Natural killer cell (primary cell): ENCODE measurements around the gene GGN. TPM values are rescaled to one million over a fixed set of nuclear protein-coding genes. Genes with fewer than 3 reads are reported as not detected.

Experiments
- ATAC-seq, 3 donors: fragments of 150-1000 bp in 2 of 3; fragments of 200-7000 bp in 1 of 3; cut with Tn5 transposase; 1 replicate in 1 of 3; 2 replicates in 2 of 3; pipeline ENCODE4 v1.10.0; 2021; ENCODE audit warnings: mild to moderate bottlenecking in 2 of 3, moderate library complexity in 2 of 3
- DNase-seq, 2 donors: peaks; one replicate each; pipeline versions ENCODE4 v3.0.0 to v3.0.0-alpha.2; 2013 to 2021; ENCODE audit warnings: mixed read lengths in 1 of 2
- H3K27ac ChIP-seq: one replicate; pipeline ENCODE4 v1.5.1; 2013; ENCODE audit warnings: mild to moderate bottlenecking, low read length
- H3K27me3 ChIP-seq: one replicate; pipeline ENCODE4 v1.6.1; 2013; ENCODE audit warnings: low read length; ENCODE audit not compliant: control insufficient read depth, insufficient read depth
- H3K36me3 ChIP-seq: one replicate; pipeline ENCODE4 v1.6.1; 2013; ENCODE audit warnings: low read length; ENCODE audit not compliant: control insufficient read depth, insufficient read depth
- H3K4me1 ChIP-seq: one replicate; pipeline ENCODE4 v1.6.1; 2013; ENCODE audit warnings: low read length; ENCODE audit not compliant: control insufficient read depth, insufficient read depth
- H3K4me3 ChIP-seq: one replicate; pipeline ENCODE4 v1.5.1; 2013; ENCODE audit warnings: low read length
- H3K9me3 ChIP-seq: one replicate; pipeline ENCODE4 v1.6.1; 2013; ENCODE audit warnings: low read length; ENCODE audit not compliant: control insufficient read depth, insufficient read depth
- H3K27ac Mint-ChIP-seq, 2 donors: one replicate each; pipeline ENCODE4 v1.8.0; 2022; ENCODE audit warnings: mild to moderate bottlenecking in 2 of 2, mixed read lengths in 2 of 2, moderate library complexity in 1 of 2
- H3K27me3 Mint-ChIP-seq, 2 donors: one replicate each; pipeline ENCODE4 v1.8.0; 2022; ENCODE audit warnings: low read depth in 2 of 2, mixed read lengths in 2 of 2
- H3K36me3 Mint-ChIP-seq: one replicate; pipeline ENCODE4 v1.8.0; 2022; ENCODE audit warnings: mixed read lengths
- H3K4me1 Mint-ChIP-seq, 2 donors: one replicate each; pipeline ENCODE4 v1.8.0; 2022; ENCODE audit warnings: mixed read lengths in 2 of 2
- H3K4me3 Mint-ChIP-seq: one replicate; pipeline ENCODE4 v1.8.0; 2022; ENCODE audit warnings: mild to moderate bottlenecking, moderate library complexity, mixed read lengths
- H3K9me3 Mint-ChIP-seq, 2 donors: one replicate each; pipeline ENCODE4 v1.8.0; 2022; ENCODE audit warnings: mixed read lengths in 2 of 2
- WGBS: methylation state at CpG from one replicate; pipeline ENCODE4 v1.1.7; 2013; ENCODE audit warnings: missing lambda C conversion rate; ENCODE audit not compliant: insufficient coverage; 5-methylcytosine and 5-hydroxymethylcytosine counted together
- intact Hi-C: fragments of 100-400 bp; cut with micrococcal nuclease; formaldehyde crosslinking; loops from one replicate; pipeline ENCODE4 v1.14.2; 2022
- total RNA-seq, 4 donors: library from RNA; stranded (reverse); fragments of 120-200 nt in 1 of 4; gene quantifications; one replicate each; pipeline versions ENCODE4 v1.2.3 to v1.2.4, GENCODE V29; 2013 to 2022
- TF ChIP-seq, protein P1 (sequence below): fragments of 200-600 bp; IDR thresholded peaks from one replicate; pipeline ENCODE4 v1.8.0; 2022; ENCODE audit warnings: antibody characterized with exemption

Gene GGN
- total RNA-seq, 3 donors from 2014 or later (not counting 1 experiment from before 2014, with no cell fraction given): not detected

DNA sequence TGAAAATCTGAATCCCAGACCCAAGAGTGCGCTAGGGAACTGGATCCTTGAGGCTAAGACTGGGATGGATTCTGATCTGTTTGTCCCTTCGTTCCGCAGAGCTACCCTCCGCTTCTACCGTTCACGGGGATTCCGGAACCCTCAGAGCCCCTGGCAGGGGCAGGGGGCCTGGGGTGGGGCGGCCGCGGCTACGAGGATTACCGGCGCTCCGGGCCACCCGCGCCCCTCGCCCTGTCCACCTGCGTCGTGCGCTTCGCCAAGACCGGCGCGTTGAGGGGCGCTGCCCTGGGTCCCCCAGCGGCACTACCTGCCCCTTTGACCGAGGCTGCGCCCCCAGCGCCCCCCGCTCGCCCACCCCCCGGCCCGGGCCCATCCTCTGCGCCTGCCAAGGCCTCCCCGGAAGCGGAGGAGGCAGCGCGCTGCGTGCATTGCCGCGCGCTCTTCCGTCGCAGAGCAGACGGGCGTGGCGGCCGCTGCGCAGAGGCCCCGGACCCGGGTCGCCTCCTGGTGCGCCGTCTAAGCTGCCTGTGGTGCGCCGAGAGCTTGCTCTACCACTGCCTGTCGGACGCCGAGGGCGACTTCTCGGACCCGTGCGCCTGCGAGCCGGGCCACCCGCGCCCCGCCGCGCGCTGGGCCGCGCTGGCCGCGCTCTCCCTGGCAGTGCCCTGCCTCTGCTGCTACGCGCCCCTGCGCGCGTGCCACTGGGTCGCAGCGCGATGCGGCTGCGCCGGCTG lies 7.7 kb upstream of the GGN start:
- intact Hi-C loops: no loop called here
- ATAC-seq (peak; percentile 64 to 76 (median 65)), DNase-seq (peak in 1 of 2 donors; percentile 73)
- peaks cover 20% of the 10 kb centered on the region for H3K27me3 ChIP-seq
- H3K4me1 ChIP-seq: peaks cover 11% of the 10 kb centered on the region
- peaks cover 44 to 48% of the 10 kb centered on the region in 2 donors for H3K27me3 Mint-ChIP-seq
- 7% methylated on average over 86 of the region's 86 CpGs for WGBS
- H3K4me3 ChIP-seq: no peak overlapping the region
- H3K27ac Mint-ChIP-seq: no peak overlapping the region
- no peaks in the 10 kb centered on the region for H3K9me3 ChIP-seq
- no peaks in the 10 kb centered on the region for H3K36me3 ChIP-seq
- no peaks in the 10 kb centered on the region for H3K9me3 Mint-ChIP-seq
- H3K27ac ChIP-seq: no peak overlapping the region
- TF ChIP-seq, protein P1, sequence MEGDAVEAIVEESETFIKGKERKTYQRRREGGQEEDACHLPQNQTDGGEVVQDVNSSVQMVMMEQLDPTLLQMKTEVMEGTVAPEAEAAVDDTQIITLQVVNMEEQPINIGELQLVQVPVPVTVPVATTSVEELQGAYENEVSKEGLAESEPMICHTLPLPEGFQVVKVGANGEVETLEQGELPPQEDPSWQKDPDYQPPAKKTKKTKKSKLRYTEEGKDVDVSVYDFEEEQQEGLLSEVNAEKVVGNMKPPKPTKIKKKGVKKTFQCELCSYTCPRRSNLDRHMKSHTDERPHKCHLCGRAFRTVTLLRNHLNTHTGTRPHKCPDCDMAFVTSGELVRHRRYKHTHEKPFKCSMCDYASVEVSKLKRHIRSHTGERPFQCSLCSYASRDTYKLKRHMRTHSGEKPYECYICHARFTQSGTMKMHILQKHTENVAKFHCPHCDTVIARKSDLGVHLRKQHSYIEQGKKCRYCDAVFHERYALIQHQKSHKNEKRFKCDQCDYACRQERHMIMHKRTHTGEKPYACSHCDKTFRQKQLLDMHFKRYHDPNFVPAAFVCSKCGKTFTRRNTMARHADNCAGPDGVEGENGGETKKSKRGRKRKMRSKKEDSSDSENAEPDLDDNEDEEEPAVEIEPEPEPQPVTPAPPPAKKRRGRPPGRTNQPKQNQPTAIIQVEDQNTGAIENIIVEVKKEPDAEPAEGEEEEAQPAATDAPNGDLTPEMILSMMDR: no peak
- H3K4me1 Mint-ChIP-seq: peaks cover 7 to 21% of the 10 kb centered on the region in 2 donors
- H3K4me3 Mint-ChIP-seq: peak overlapping the region; percentile 59
- H3K36me3 Mint-ChIP-seq: no peaks in the 10 kb centered on the region

GRCh38 chr19:38394488-38394887 lies 6.7 kb upstream of the GGN start:
- TF ChIP-seq, protein P1: no peak
- Mint-ChIP-seq H3K27me3 (peaks cover 34 to 41% of the 10 kb centered on the region in 2 donors), H3K9me3 (no peaks in the 10 kb centered on the region), H3K4me3 (no peak overlapping the region), H3K36me3 (no peaks in the 10 kb centered on the region), H3K27ac (no peak overlapping the region), H3K4me1 (peaks cover 7 to 26% of the 10 kb centered on the region in 2 donors)
- peak; percentile 48 to 81 (median 69) for ATAC-seq
- intact Hi-C loops: no loop called here
- Histone ChIP-seq H3K27ac (no peak overlapping the region), H3K27me3 (peaks cover 20% of the 10 kb centered on the region), H3K9me3 (no peaks in the 10 kb centered on the region), H3K4me1 (peaks cover 11% of the 10 kb centered on the region), H3K36me3 (no peaks in the 10 kb centered on the region), H3K4me3 (no peak overlapping the region)
- WGBS: 7% methylated on average over 30 of the region's 30 CpGs
- peak in 1 of 2 donors; percentile 77 for DNase-seq

DNA sequence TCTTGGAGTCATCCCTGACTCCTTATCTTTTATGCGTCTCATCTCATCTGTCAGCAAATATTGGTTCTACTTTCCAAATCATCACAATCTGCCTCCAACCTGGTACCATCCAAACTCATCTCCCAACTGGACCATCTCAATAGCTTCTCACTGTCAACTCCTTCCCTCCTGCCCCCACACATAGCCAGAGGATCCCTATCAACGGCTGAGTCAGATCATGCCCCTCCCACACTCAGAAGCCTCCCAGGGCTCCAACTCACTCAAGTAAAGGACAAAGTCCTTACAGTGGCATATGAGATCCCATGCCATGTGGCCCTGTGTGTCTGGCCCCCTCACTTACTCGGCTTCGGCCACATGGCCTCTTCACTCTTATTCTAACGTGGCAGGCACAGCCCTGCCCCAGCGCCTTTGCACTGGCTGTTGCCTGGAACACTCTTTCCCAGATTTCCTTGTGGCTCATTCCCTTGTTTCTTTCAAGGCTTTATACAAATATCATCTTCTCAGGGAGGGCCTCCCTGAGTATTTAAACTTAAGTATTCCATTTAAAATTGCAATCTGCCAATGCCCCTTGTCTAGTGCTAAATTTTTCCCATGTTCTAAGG lies 5.0 kb upstream of the GGN start:
- H3K36me3 Mint-ChIP-seq: no peaks in the 10 kb centered on the region
- no peak overlapping the region for H3K27ac Mint-ChIP-seq
- intact Hi-C loops: no loop called here
- no peak for DNase-seq
- TF ChIP-seq, protein P1: no peak
- H3K4me3 Mint-ChIP-seq: no peak overlapping the region
- Histone ChIP-seq H3K4me1 (peaks cover 25% of the 10 kb centered on the region), H3K27me3 (peaks cover 20% of the 10 kb centered on the region), H3K36me3 (no peaks in the 10 kb centered on the region), H3K27ac (no peak overlapping the region), H3K4me3 (no peak overlapping the region), H3K9me3 (no peaks in the 10 kb centered on the region)
- H3K9me3 Mint-ChIP-seq: no peaks in the 10 kb centered on the region
- WGBS: 82% methylated on average over 6 of the region's 6 CpGs
- peaks cover 13 to 32% of the 10 kb centered on the region in 2 donors for H3K4me1 Mint-ChIP-seq
- peaks cover 34 to 41% of the 10 kb centered on the region in 2 donors for H3K27me3 Mint-ChIP-seq
- ATAC-seq: no peak
